GM12872 (cell line): ENCODE measurements around the gene ZNF223.

ENCODE experiments used
- TF ChIP-seq, protein P1 (sequence below): IDR thresholded peaks from 3 replicates; pipeline ENCODE4 v1.5.1; 2011; ENCODE audit warnings: low read depth, mild to moderate bottlenecking, low read length, moderate library complexity; ENCODE audit not compliant: insufficient read depth

ZNF223 gene

GRCh38 chr19:44072543-44073401 is 20.9 kb downstream of the ZNF223 start:
- TF ChIP-seq, protein P1, sequence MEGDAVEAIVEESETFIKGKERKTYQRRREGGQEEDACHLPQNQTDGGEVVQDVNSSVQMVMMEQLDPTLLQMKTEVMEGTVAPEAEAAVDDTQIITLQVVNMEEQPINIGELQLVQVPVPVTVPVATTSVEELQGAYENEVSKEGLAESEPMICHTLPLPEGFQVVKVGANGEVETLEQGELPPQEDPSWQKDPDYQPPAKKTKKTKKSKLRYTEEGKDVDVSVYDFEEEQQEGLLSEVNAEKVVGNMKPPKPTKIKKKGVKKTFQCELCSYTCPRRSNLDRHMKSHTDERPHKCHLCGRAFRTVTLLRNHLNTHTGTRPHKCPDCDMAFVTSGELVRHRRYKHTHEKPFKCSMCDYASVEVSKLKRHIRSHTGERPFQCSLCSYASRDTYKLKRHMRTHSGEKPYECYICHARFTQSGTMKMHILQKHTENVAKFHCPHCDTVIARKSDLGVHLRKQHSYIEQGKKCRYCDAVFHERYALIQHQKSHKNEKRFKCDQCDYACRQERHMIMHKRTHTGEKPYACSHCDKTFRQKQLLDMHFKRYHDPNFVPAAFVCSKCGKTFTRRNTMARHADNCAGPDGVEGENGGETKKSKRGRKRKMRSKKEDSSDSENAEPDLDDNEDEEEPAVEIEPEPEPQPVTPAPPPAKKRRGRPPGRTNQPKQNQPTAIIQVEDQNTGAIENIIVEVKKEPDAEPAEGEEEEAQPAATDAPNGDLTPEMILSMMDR, result no peak

- TF ChIP-seq, protein P1, result no peak
These were observed 24.5 kb downstream of the ZNF223 start for GRCh38 chr19:44076325-44076724.

- TF ChIP-seq, protein P1, result no peak
These were observed 40.3 kb downstream of the ZNF223 start for GRCh38 chr19:44092108-44092507.

DNA sequence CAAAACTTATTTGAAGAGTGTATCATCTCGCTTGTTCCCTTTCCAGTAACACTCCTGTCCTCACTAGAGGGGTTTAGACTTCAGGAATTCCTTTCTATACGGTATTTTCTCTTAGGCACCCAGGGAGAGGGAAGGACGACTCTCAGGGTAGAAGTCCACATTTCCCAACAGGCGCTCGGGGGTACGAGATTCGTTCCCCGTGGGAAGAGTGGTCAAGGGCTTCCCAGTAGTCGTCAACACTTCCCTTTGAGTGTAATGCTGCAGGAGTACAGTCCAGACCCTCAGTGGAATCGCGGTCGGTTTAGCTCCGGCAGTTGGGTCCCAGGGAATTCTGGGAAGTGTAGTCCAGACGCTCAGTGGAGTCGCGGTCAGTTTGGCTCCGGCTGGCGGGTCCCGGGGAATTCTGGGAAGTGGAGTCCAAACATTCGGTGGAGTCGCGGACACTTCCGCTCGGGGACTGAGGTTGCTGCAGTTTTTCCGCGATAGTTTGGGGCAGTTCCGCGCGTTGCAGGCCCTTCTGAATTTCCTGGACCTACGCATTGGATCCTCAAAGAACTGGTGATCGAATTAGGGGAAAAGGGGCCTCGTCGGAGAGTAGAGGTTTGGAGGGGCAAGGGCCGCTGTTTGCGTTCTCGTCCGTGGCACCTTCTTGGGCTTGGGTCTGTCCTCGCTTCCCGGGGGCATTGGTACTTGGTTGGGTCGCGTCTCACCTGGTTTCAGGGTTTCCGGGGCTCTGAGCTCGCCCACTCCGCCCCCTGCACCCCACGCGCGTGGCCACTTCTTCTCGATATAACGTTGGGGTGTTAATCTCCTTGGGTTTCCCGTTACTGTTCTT is 42.3 kb downstream of the ZNF223 start, which contains the start of gene ZNF224:
ZNF224 (plus strand) TSS at position 431 of the 835 bp plus-strand sequence. CDS start 3,513 bp downstream, outside the sequence.
- TF ChIP-seq, protein P1, result no peak

DNA sequence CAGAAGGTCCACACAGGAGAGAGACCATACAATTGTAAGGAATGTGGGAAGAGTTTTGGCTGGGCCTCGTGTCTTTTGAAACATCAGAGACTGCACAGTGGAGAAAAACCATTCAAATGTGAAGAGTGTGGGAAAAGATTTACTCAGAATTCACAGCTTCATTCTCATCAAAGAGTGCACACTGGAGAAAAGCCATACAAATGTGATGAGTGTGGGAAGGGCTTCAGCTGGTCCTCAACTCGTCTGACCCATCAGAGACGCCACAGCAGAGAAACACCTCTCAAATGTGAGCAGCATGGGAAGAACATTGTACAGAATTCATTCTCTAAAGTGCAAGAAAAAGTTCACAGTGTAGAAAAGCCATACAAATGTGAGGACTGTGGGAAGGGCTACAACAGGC is 55.9 kb downstream of the ZNF223 start:
- TF ChIP-seq, protein P1, result no peak

DNA sequence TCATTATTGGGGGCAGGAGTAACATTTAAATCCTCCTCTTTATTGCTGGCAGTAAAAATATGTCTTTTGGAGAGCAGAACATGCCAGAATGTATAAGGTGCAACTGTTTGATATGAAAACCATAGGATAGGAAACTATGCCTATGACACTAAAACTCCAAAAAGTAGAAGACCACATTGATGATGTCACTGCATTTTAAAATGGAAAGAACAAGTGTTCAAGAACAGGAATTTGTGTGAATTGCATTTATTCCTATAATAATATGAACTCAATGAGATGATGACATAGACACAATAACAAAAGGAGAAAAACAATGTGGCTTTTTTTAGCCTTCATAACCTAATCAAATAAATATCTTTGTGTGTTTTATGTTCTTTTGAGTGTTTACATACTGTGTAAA is 57.6 kb downstream of the ZNF223 start:
- TF ChIP-seq, protein P1, result no peak

DNA sequence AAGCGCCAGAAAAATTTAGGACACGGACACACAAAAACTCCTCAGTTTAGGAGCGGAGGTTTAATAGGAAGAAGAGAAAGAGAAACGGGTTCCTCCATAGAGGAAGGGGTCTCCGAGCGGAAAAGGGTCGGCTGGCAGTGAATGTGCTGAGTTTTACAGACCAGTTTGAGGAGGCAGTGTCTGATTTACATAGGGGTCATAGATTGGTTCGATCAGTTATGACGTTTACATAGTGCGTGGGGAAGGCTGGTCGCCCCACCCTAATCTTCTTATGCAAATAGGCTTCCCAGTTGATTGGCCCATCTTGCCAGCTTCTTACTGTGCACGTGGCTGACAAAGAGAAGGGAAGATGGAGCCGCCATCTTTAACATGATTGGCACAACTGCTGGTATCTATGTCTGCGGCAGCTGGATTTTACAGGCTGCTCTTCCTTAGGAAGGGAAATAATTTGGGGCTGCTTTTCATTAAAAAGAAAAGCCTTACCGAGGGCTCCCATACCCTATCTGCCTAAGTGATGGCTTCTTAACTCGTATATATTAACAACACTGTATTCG is 60.2 kb downstream of the ZNF223 start:
- TF ChIP-seq, protein P1, result no peak
